GM12878 (cell line): ENCODE data around the gene SHROOM3. TPM values are rescaled to one million over a fixed set of nuclear protein-coding genes. Genes with fewer than 3 reads are reported as not detected.
A peak's percentile ranks its signal among the peaks of the same experiment; 100 is the strongest.

ENCODE experiments used
- ATAC-seq: fragments of 200-7000 bp; cut with Tn5 transposase; 3 replicates; pipeline ENCODE4 v1.9.1; 2020; ENCODE audit warnings: mild to moderate bottlenecking, moderate library complexity
- Bru-seq: library from RNA; stranded (reverse); fragments of 400-500 nt; gene quantifications from one replicate; lab custom pipeline; 2021; lab: Mats Ljungman, UMichigan
- BruChase-seq, 2 experiments: library from RNA; stranded (reverse); fragments of 400-500 nt; gene quantifications; one replicate each; lab custom pipeline; 2021; lab: Mats Ljungman, UMichigan
- BruUV-seq: library from RNA; stranded (reverse); fragments of 400-500 nt; replicated peaks from 2 replicates; lab custom pipeline; 2021; lab: Mats Ljungman, UMichigan
- CTCF ChIA-PET: fragments of 300-600 bp; sonication (Branson Sonifier 250); formaldehyde crosslinking; extraction: SDS; loops from one replicate; lab custom pipeline; 2021; ENCODE audit warnings: inconsistent platforms; lab: Yijun Ruan, JAX
- POLR2A ChIA-PET: fragments of 350-600 bp; formaldehyde crosslinking; extraction: SDS; loops from one replicate; lab custom pipeline; 2021; ENCODE audit warnings: inconsistent platforms; lab: Charles Lee
- RAD21 ChIA-PET: fragments of 300-600 bp; sonication (Branson Sonifier 250); formaldehyde crosslinking; loops from one replicate; lab custom pipeline; 2023; ENCODE audit warnings: antibody characterized with exemption; ENCODE audit not compliant: unreplicated experiment; lab: Charles Lee
- SMC1A ChIA-PET: fragments of 300-600 bp; sonication (Branson Sonifier 250); formaldehyde crosslinking; loops from one replicate; lab custom pipeline; 2023; ENCODE audit not compliant: unreplicated experiment, uncharacterized antibody; lab: Charles Lee
- DNase-seq: peaks from one replicate; pipeline ENCODE4 v3.0.0-alpha.2; 2011; ENCODE audit warnings: low read depth, low spot score
- FAIRE-seq: peaks from 3 replicates; lab custom pipeline; 2011; peaks lifted over from hg19 to GRCh38; lab: Jason Lieb, UNC
- H2AFZ ChIP-seq: 2 replicates; pipeline ENCODE4 v1.6.0; 2011; ENCODE audit warnings: low read depth, low read length, control low read depth; ENCODE audit not compliant: control insufficient read depth
- H3K27ac ChIP-seq: 2 replicates; pipeline ENCODE4 v1.5.1; 2011; ENCODE audit warnings: control low read depth; ENCODE audit not compliant: control insufficient read depth, insufficient read depth
- H3K27me3 ChIP-seq, 2 experiments: replicated peaks in 1 of 2; 2 replicates each; pipeline versions ENCODE4 v1.6.0 to v1.6.1; 2011; ENCODE audit warnings: low read length in 1 of 2; ENCODE audit not compliant: control insufficient read depth in 2 of 2, insufficient read depth in 2 of 2
- H3K36me3 ChIP-seq, 2 experiments: 2 replicates each; pipeline ENCODE4 v1.5.1; 2011; ENCODE audit warnings: low read length in 1 of 2; ENCODE audit not compliant: control insufficient read depth in 2 of 2, insufficient read depth in 2 of 2
- H3K4me1 ChIP-seq: 2 replicates; pipeline ENCODE4 v1.6.1; 2011; ENCODE audit warnings: mild to moderate bottlenecking, low read length, moderate library complexity, mixed read lengths; ENCODE audit not compliant: control insufficient read depth, insufficient read depth
- H3K4me2 ChIP-seq: 2 replicates; pipeline ENCODE4 v1.6.0; 2011; ENCODE audit warnings: control low read depth; ENCODE audit not compliant: control insufficient read depth, insufficient read depth
- H3K4me3 ChIP-seq: fragments of 200-600 bp; sonication (generic); 2 replicates; pipeline ENCODE4 v1.5.1; 2016
- H3K79me2 ChIP-seq: 2 replicates; pipeline ENCODE4 v1.6.0; 2011; ENCODE audit warnings: low read length; ENCODE audit not compliant: control insufficient read depth, insufficient read depth
- H3K9ac ChIP-seq: 2 replicates; pipeline ENCODE4 v1.8.0; 2011; ENCODE audit warnings: low read length, control low read depth, mixed read lengths; ENCODE audit not compliant: control insufficient read depth, insufficient read depth
- H3K9me3 ChIP-seq: replicated peaks from 3 replicates; pipeline ENCODE4 v1.5.1; 2011; ENCODE audit warnings: mild to moderate bottlenecking, low read length; ENCODE audit not compliant: control insufficient read depth, insufficient read depth
- H4K20me1 ChIP-seq: 2 replicates; pipeline ENCODE4 v1.6.0; 2011; ENCODE audit not compliant: control insufficient read depth, insufficient read depth
- ASH2L ChIP-seq: fragments of 300-600, 200-600 bp; sonication (generic); IDR thresholded peaks from 2 replicates; pipeline ENCODE4 v1.6.1; 2017; ENCODE audit warnings: low read depth, mild to moderate bottlenecking, borderline replicate concordance
- EP300 ChIP-seq, 2 experiments: fragments of 150-350 bp in 1 of 2; IDR thresholded peaks; 2 replicates each; pipeline ENCODE4 v1.6.1; 2011 to 2012; ENCODE audit warnings: low read depth in 2 of 2, low read length in 2 of 2, borderline replicate concordance in 1 of 2, improper control_type of control experiment in 1 of 2, inconsistent platforms in 1 of 2; ENCODE audit not compliant: control insufficient read depth in 1 of 2
- ETV6 ChIP-seq, 2 experiments: fragments of 450-650 bp in 1 of 2; IDR thresholded peaks in 1 of 2; conservative IDR thresholded peaks in 1 of 2; 2 replicates each; pipeline ENCODE4 v1.6.1; 2014; ENCODE audit warnings: antibody characterized with exemption in 1 of 2, borderline replicate concordance in 1 of 2, low read depth in 1 of 2, mild to moderate bottlenecking in 1 of 2, moderate library complexity in 1 of 2
- HSF1 ChIP-seq: fragments of 150-350 bp; IDR thresholded peaks from 2 replicates; pipeline ENCODE4 v1.6.1; 2014; ENCODE audit warnings: mild to moderate bottlenecking, low read depth, low read length
- NFYA ChIP-seq: IDR thresholded peaks from 2 replicates; pipeline ENCODE4 v1.6.1; 2011; ENCODE audit warnings: low read depth, mild to moderate bottlenecking, low read length, improper control_type of control experiment, borderline replicate concordance
- SREBF2 ChIP-seq: IDR thresholded peaks from 2 replicates; pipeline ENCODE4 v1.6.1; 2012; ENCODE audit warnings: mild to moderate bottlenecking, low read length
- ZNF622 ChIP-seq: fragments of 450-650 bp; IDR thresholded peaks from 2 replicates; pipeline ENCODE4 v1.6.1; 2017; ENCODE audit warnings: mild to moderate bottlenecking, inconsistent platforms
- WGBS: methylation state at CpG from one replicate; pipeline ENCODE4 v1.1.6; 2016; ENCODE audit warnings: low lambda C conversion rate; ENCODE audit not compliant: insufficient replicate concordance, insufficient coverage; ENCODE audit errors: missing lambda C conversion rate; 5-methylcytosine and 5-hydroxymethylcytosine counted together
- in situ Hi-C: fragments of 300-500 bp; cut with MboI; formaldehyde crosslinking; loops from 9 replicates; pipeline ENCODE4 v1.14.3; 2018; ENCODE audit warnings: mixed read lengths
- intact Hi-C: fragments of 100-400 bp; cut with micrococcal nuclease; formaldehyde crosslinking; loops from one replicate; pipeline ENCODE4 v1.14.2; 2022; ENCODE audit not compliant: unreplicated experiment
- long read RNA-seq, 2 experiments: library from polyadenylated mRNA; unstranded; transcript quantifications; one replicate each; pipeline ENCODE4 v2.0.0, GENCODE V29; 2019 to 2020
- polyA minus RNA-seq, 3 experiments: library from RNA; depleted of rRNA, polyadenylated mRNA; stranded (reverse); fragments of >200 nt; gene quantifications; 2 replicates each; pipeline ENCODE4 v1.2.3, GENCODE V29; 2011
- polyA plus RNA-seq, 11 experiments: library from polyadenylated mRNA; depleted of rRNA in 4 of 11; unstranded in 6 of 11; stranded (reverse) in 5 of 11; fragments of >200 nt; fragmentation: Nextera tagmentation in 4 of 11; fragmentation: Illumina TruSeq in 1 of 11; extraction: Ambion mirVana in 4 of 11; extraction: Trizol in 1 of 11; gene quantifications; 1 replicate in 1 of 11; 2 replicates in 10 of 11; pipeline versions ENCODE4 v1.2.1 to v1.2.3, GENCODE V29; 2011 to 2016; ENCODE audit warnings: inconsistent platforms in 2 of 11, missing spikeins in 2 of 11, low read depth in 1 of 11
- total RNA-seq, 4 experiments: library from RNA; depleted of rRNA in 3 of 4; stranded (reverse); fragments of >200 nt in 3 of 4; fragmentation: Illumina TruSeq in 1 of 4; extraction: Trizol in 1 of 4; gene quantifications; 2 replicates each; pipeline versions ENCODE4 v1.2.1 to v1.2.3, GENCODE V29; 2013 to 2021

SHROOM3 gene
- not detected in 2 replicates for total RNA-seq (2013; cell fraction: nucleolus; rRNA removed)
- total RNA-seq (2014; rRNA removed) (under 0.01 and 0.06 TPM in 2 replicates), total RNA-seq (2014; rRNA removed; fragmentation: Illumina TruSeq; extraction: Trizol) (under 0.01 and 0.09 TPM in 2 replicates), total RNA-seq (2021) (0.11 and 0.15 TPM in 2 replicates), polyA plus RNA-seq (2011; rRNA removed) (0.04 and 0.29 TPM in 2 replicates), polyA plus RNA-seq (2014; fragmentation: Illumina TruSeq; extraction: Trizol) (under 0.01 TPM in 1 of 2 replicates, not detected in the other), polyA plus RNA-seq (2014; fragmentation: Nextera tagmentation; extraction: Ambion mirVana) (under 1 TPM in 1 of 2 experiments, not detected in 1; 0.13 TPM), polyA plus RNA-seq (2014; rRNA removed) (0.03 TPM in 1 of 2 replicates, not detected in the other), polyA plus RNA-seq (2016; fragmentation: Nextera tagmentation; extraction: Ambion mirVana) (under 1 TPM; 0.04 to 0.08 TPM), polyA minus RNA-seq (2011; rRNA and poly(A)+ RNA removed) (1.0 and 1.5 TPM in 2 replicates), Bru-seq, nascent RNA (percentile 33 among the genes with signal in this experiment), BruChase-seq, experiment 1, labeled RNA remaining after a 6-hour chase (percentile 27 among the genes with signal in this experiment), BruChase-seq, experiment 2, labeled RNA remaining after a 2-hour chase (percentile 29 among the genes with signal in this experiment)
- 1.7 TPM for polyA plus RNA-seq (2011; ENCODE audit: low read depth)
- polyA plus RNA-seq (2011; cell fraction: cytosol; rRNA removed), result 0.08 and 0.09 TPM in 2 replicates
- 0.25 and 0.41 TPM in 2 replicates for polyA plus RNA-seq (2011; cell fraction: nucleus; rRNA removed)
- 1.3 and 1.9 TPM in 2 replicates for polyA plus RNA-seq (2012)
- 0.27 and 0.52 TPM in 2 replicates for polyA minus RNA-seq (2011; cell fraction: cytosol; rRNA and poly(A)+ RNA removed)
- 0.29 and 0.36 TPM in 2 replicates for polyA minus RNA-seq (2011; cell fraction: nucleus; rRNA and poly(A)+ RNA removed)
- long read RNA-seq, experiment 1, partial matches to known transcripts, result 0 of 1 reads
- long read RNA-seq, experiment 1, other reads (novel, unspliced or antisense), result 1 of 1 reads
- long read RNA-seq, experiment 2, partial matches to known transcripts, result 0 of 3 reads
- long read RNA-seq, experiment 2, other reads (novel, unspliced or antisense), result 2 of 3 reads

GRCh38 chr4:76434901-76435527 is at the start of gene SHROOM3:
Gene SHROOM3, plus strand, starts transcription at chr4:76435229. Its CDS starts 824 bp downstream, at chr4:76436053.
- BruUV-seq, result no TSS peak
- ATAC-seq, result no peak
- Histone ChIP-seq H3K9ac (no peak within 1 kb of the TSS), H4K20me1 (no peaks in the 10 kb centered on the region), H3K4me2 (no peak within 1 kb of the TSS), H3K36me3 (no peaks in the 10 kb centered on the region), H3K4me3 (no peak within 1 kb of the TSS), H3K27me3 (peaks cover 0 to 8% of the 10 kb centered on the region in 2 experiments; a peak in 3 of 4 replicates), H3K4me1 (no peaks in the 10 kb centered on the region), H3K9me3 (no peaks in the 10 kb centered on the region), H3K79me2 (no peaks in the 10 kb centered on the region), H2AFZ (no peak within 1 kb of the TSS), H3K27ac (no peak within 1 kb of the TSS)
- in situ Hi-C loops (loop anchor here (5.0 kb wide), 1 partner anchor 317 kb away; no protein-coding TSS in a partner anchor), intact Hi-C loops (loop anchor here (5.0 kb wide), 2 partner anchors 258 to 607 kb away; no protein-coding TSS in a partner anchor)
- no peak for FAIRE-seq
- ChIA-PET RAD21 (interaction anchor here (0.9 kb wide), 1 partner anchor 25 kb away, joined by 4 read pairs; no protein-coding TSS in a partner anchor), CTCF (interaction anchor here (1.2 to 2.5 kb wide), 3 partner anchors 70 to 768 kb away, joined by 3 to 15 read pairs (median 4); no protein-coding TSS in a partner anchor), SMC1A (interaction anchor here (1.1 to 1.7 kb wide), 3 partner anchors 66 to 70 kb away, joined by 3 to 4 read pairs (median 4); no protein-coding TSS in a partner anchor), POLR2A (no interaction called here)
- WGBS, result 32% methylated on average over 9 of the region's 9 CpGs
- TF ChIP-seq SREBF2, result no peak
- no peak for TF ChIP-seq NFYA
- TF ChIP-seq ETV6 (conservative IDR thresholded peaks at IDR 0.05 in 1 of 2, IDR thresholded peaks at IDR 0.05 in 1 of 2; ENCODE audit: borderline replicate concordance in 1 of 2, low read depth in 1 of 2), result no peak
- TF ChIP-seq ASH2L, result no peak
- TF ChIP-seq ZNF622, result no peak
- TF ChIP-seq EP300 (IDR thresholded peaks at IDR 0.05; ENCODE audit: borderline replicate concordance in 1 of 2, control insufficient read depth in 1 of 2, low read depth in 2 of 2, low read length in 2 of 2), result no peak
- no peak for TF ChIP-seq HSF1
- no peak for DNase-seq
